Kidney epithelial cell (primary cell): ENCODE measurements around the gene HSPBP1. TPM values are rescaled to one million over a fixed set of nuclear protein-coding genes. Genes with fewer than 3 reads are reported as not detected.

ENCODE experiments used
- DNase-seq: peaks from one replicate; pipeline ENCODE4 v3.0.0-alpha.2; 2010; ENCODE audit warnings: low read depth
- H3K27me3 ChIP-seq: 2 replicates; pipeline ENCODE4 v1.6.0; 2011; ENCODE audit warnings: low read length; ENCODE audit not compliant: control insufficient read depth, insufficient read depth
- H3K36me3 ChIP-seq: 2 replicates; pipeline ENCODE4 v1.5.1; 2011; ENCODE audit warnings: low read length; ENCODE audit not compliant: control insufficient read depth, insufficient read depth
- H3K4me3 ChIP-seq: 2 replicates; pipeline ENCODE4 v1.5.1; 2011; ENCODE audit warnings: low read depth, mild to moderate bottlenecking, control low read depth, low read length
- total RNA-seq: library from RNA; depleted of rRNA; stranded (reverse); fragments of >200 nt; gene quantifications from 2 replicates; pipeline ENCODE4 v1.2.3, GENCODE V29; 2015
- TF ChIP-seq, protein P1 (sequence below): IDR thresholded peaks from 2 replicates; pipeline ENCODE4 v1.5.1; 2011; ENCODE audit warnings: mild to moderate bottlenecking, moderate library complexity, low read length, control low read depth, inconsistent platforms; ENCODE audit not compliant: insufficient read depth, poor library complexity, severe bottlenecking

The HSPBP1 gene
- total RNA-seq, 1 donor from 2014 or later: 64.3 TPM

GRCh38 chr19:55276720-55277430 is 3.0 kb downstream of the HSPBP1 start:
- Histone ChIP-seq H3K27me3 (no peaks in the 10 kb centered on the region), H3K4me3 (no peak overlapping the region), H3K36me3 (peaks cover 2% of the 10 kb centered on the region)
- DNase-seq: no peak
- TF ChIP-seq, protein P1, sequence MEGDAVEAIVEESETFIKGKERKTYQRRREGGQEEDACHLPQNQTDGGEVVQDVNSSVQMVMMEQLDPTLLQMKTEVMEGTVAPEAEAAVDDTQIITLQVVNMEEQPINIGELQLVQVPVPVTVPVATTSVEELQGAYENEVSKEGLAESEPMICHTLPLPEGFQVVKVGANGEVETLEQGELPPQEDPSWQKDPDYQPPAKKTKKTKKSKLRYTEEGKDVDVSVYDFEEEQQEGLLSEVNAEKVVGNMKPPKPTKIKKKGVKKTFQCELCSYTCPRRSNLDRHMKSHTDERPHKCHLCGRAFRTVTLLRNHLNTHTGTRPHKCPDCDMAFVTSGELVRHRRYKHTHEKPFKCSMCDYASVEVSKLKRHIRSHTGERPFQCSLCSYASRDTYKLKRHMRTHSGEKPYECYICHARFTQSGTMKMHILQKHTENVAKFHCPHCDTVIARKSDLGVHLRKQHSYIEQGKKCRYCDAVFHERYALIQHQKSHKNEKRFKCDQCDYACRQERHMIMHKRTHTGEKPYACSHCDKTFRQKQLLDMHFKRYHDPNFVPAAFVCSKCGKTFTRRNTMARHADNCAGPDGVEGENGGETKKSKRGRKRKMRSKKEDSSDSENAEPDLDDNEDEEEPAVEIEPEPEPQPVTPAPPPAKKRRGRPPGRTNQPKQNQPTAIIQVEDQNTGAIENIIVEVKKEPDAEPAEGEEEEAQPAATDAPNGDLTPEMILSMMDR: no peak

- no peaks in the 10 kb centered on the region for H3K27me3 ChIP-seq
- H3K4me3 ChIP-seq: no peak overlapping the region
- no peak for DNase-seq
- peaks cover 2% of the 10 kb centered on the region for H3K36me3 ChIP-seq
- TF ChIP-seq, protein P1: no peak
Observed at GRCh38 chr19:55275851-55276719, 3.8 kb downstream of the HSPBP1 start.

DNA sequence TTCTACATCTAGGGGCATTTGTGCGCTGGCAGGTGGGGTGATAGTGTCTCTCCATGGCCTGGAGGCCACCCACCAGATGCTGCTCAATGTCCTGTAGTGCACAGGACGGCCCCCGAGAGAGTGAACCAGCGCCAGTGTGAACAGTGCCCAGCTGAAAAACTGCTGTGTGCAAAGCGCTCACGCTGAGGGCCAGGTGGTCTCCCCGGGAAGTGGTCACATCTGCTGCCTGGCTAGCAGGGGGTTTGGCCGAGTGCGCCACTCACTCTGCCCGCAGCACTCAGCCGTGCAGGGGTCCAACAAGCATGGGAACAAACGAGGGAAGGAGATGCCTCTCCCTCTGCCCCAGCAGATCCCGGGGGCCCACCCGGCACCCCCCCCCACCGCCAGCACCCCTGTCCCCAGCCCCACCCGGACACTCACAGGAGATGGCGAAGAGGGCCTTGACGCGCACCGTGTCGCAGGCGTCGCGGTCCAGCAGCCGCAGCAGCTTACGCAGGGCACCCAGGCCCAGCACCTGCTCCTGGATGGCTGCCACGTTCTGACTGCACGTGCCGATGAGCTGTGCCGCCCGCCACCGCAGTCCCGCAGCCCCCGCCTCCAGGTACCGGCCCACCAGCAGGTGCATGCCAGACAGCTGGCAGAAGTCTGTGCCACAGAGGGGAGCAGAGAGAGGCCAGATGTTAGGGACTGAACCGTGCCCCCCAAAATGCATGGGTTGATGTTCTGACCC is 5.8 kb downstream of the HSPBP1 start:
- H3K4me3 ChIP-seq: no peak overlapping the region
- H3K27me3 ChIP-seq: no peaks in the 10 kb centered on the region
- DNase-seq: no peak
- peaks cover 2% of the 10 kb centered on the region for H3K36me3 ChIP-seq
- TF ChIP-seq, protein P1: no peak

DNA sequence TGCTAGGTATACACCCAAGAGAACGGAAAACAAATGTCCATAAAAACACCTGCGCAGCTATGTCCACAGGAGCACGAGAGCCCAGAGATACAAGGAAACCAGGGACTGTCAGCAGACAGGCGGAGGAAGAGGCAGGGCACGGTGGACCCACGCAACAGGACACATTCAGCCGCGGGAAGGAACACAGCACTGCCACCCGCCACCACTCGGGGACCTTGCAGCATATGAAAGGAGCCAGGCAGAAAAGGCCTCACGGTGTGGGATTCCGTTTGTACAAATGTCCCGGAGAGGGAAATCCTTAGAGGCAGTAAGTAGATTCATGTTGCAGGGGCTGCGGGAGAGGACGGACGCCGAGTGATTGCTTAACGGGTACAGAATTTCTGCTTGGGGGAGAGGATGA is 7.8 kb downstream of the HSPBP1 start:
- no peak for DNase-seq
- Histone ChIP-seq H3K27me3 (no peaks in the 10 kb centered on the region), H3K36me3 (peaks cover 2% of the 10 kb centered on the region), H3K4me3 (no peak overlapping the region)
- TF ChIP-seq, protein P1: no peak

GRCh38 chr19:55270172-55270942 is 9.6 kb downstream of the HSPBP1 start:
- peaks cover 2% of the 10 kb centered on the region for H3K36me3 ChIP-seq
- H3K27me3 ChIP-seq: no peaks in the 10 kb centered on the region
- no peak for DNase-seq
- TF ChIP-seq, protein P1: no peak
- no peak overlapping the region for H3K4me3 ChIP-seq
